HepG2 (cell line): ENCODE data around the gene ASXL3. TPM values are rescaled to one million over a fixed set of nuclear protein-coding genes. Genes with fewer than 3 reads are reported as not detected.

Source experiments
- ATAC-seq: fragments of 200-7000 bp; cut with Tn5 transposase; 3 replicates; pipeline ENCODE4 v1.9.1; 2020; ENCODE audit warnings: mild to moderate bottlenecking, moderate library complexity
- BruUV-seq: library from RNA; stranded (reverse); fragments of 400-500 nt; replicated peaks from 2 replicates; lab custom pipeline; 2021; lab: Mats Ljungman, UMichigan
- CTCF ChIA-PET: fragments of 300-600 bp; formaldehyde crosslinking; extraction: SDS; loops from one replicate; lab custom pipeline; 2021; ENCODE audit warnings: low total read pairs, inconsistent platforms, low intra/inter-chr PET ratio; lab: Yijun Ruan, JAX
- POLR2A ChIA-PET: fragments of 350-600 bp; sonication (Branson Sonifier 250); formaldehyde crosslinking; loops from one replicate; lab custom pipeline; 2020; ENCODE audit warnings: antibody characterized with exemption, inconsistent platforms; lab: Yijun Ruan, JAX
- DNase-seq: peaks from one replicate; pipeline ENCODE4 v3.0.0-alpha.2; 2015; ENCODE audit warnings: low spot score
- FAIRE-seq: peaks from 3 replicates; lab custom pipeline; 2011; peaks lifted over from hg19 to GRCh38; lab: Jason Lieb, UNC
- H2AFZ ChIP-seq: one replicate; pipeline ENCODE4 v1.6.1; 2011; ENCODE audit warnings: low read length, inconsistent platforms
- H3K27ac ChIP-seq: fragments of 300-600 bp; 3 replicates; pipeline ENCODE4 v1.8.0; 2011; ENCODE audit warnings: mixed run types, mild to moderate bottlenecking, mixed read lengths, low read length, inconsistent platforms; ENCODE audit not compliant: insufficient read depth; ENCODE audit errors: extremely low read length
- H3K27me3 ChIP-seq, 2 experiments: fragments of 200-600 bp in 1 of 2; 2 replicates in 1 of 2; 3 replicates in 1 of 2; pipeline versions ENCODE4 v1.6.0 to v1.8.0; 2011; ENCODE audit warnings: low read length in 2 of 2, mild to moderate bottlenecking in 2 of 2, moderate library complexity in 2 of 2, inconsistent platforms in 1 of 2; ENCODE audit not compliant: insufficient read depth in 2 of 2, control insufficient read depth in 1 of 2
- H3K36me3 ChIP-seq, 2 experiments: fragments of 200-600 bp in 1 of 2; replicated peaks in 1 of 2; 2 replicates in 1 of 2; 3 replicates in 1 of 2; pipeline versions ENCODE4 v1.5.1 to v1.8.0; 2011; ENCODE audit warnings: low read length in 2 of 2, inconsistent platforms in 1 of 2; ENCODE audit not compliant: insufficient read depth in 2 of 2, control insufficient read depth in 1 of 2
- H3K4me1 ChIP-seq: 2 replicates; pipeline ENCODE4 v1.5.1; 2012; ENCODE audit warnings: low read length, inconsistent platforms; ENCODE audit not compliant: insufficient read depth
- H3K4me2 ChIP-seq: 2 replicates; pipeline ENCODE4 v1.6.0; 2011; ENCODE audit warnings: low read depth, low read length, inconsistent platforms
- H3K4me3 ChIP-seq, 3 experiments: fragments of 200-600 bp in 1 of 3; sonication (generic), shearing (Covaris generic) in 1 of 3; replicated peaks in 1 of 3; 2 replicates each; pipeline ENCODE4 v1.5.1; 2011 to 2016; ENCODE audit warnings: low read length in 3 of 3, inconsistent platforms in 2 of 3, low read depth in 2 of 3, mild to moderate bottlenecking in 2 of 3, control low read depth in 1 of 3, mixed read lengths in 1 of 3; ENCODE audit not compliant: insufficient read depth in 1 of 3
- H3K79me2 ChIP-seq: one replicate; pipeline ENCODE4 v1.6.1; 2011; ENCODE audit warnings: low read length, inconsistent platforms; ENCODE audit not compliant: insufficient read depth
- H3K9ac ChIP-seq: 2 replicates; pipeline ENCODE4 v1.6.0; 2011; ENCODE audit warnings: mild to moderate bottlenecking, low read depth, low read length, inconsistent platforms; ENCODE audit not compliant: insufficient read depth
- H3K9me3 ChIP-seq: 2 replicates; pipeline ENCODE4 v1.5.1; 2012; ENCODE audit warnings: mild to moderate bottlenecking, low read length
- H4K20me1 ChIP-seq: 2 replicates; pipeline ENCODE4 v1.6.0; 2011; ENCODE audit warnings: inconsistent platforms, mild to moderate bottlenecking, low read length, moderate library complexity; ENCODE audit not compliant: insufficient read depth
- BHLHE40 ChIP-seq: IDR thresholded peaks from 2 replicates; pipeline ENCODE4 v1.6.1; 2011; ENCODE audit warnings: low read length, improper control_type of control experiment
- MAZ ChIP-seq, 2 experiments: sonication (generic) in 1 of 2; formaldehyde crosslinking in 1 of 2; IDR thresholded peaks; 2 replicates each; pipeline versions ENCODE4 v1.5.0 to v1.6.1; 2012 to 2020; ENCODE audit warnings: low read depth in 2 of 2, mild to moderate bottlenecking in 2 of 2, borderline replicate concordance in 1 of 2, improper control_type of control experiment in 1 of 2, low read length in 1 of 2, missing genetic modification reagents in 1 of 2, moderate library complexity in 1 of 2
- MBD4 ChIP-seq: IDR thresholded peaks from 2 replicates; pipeline ENCODE4 v1.6.1; 2012; ENCODE audit warnings: low read length, inconsistent platforms, borderline replicate concordance
- NBN ChIP-seq: fragments of 450-650 bp; conservative IDR thresholded peaks from 2 replicates; pipeline ENCODE4 v1.6.1; 2017
- SP4 ChIP-seq: sonication (generic); formaldehyde crosslinking; IDR thresholded peaks from 2 replicates; pipeline ENCODE4 v1.8.1; 2023; ENCODE audit warnings: mild to moderate bottlenecking, missing genetic modification reagents
- TGIF2 ChIP-seq: IDR thresholded peaks from 2 replicates; pipeline ENCODE4 v1.6.1; 2016; ENCODE audit warnings: control low read depth, missing compliant biosample characterization
- ZNF24 ChIP-seq: fragments of 450-650 bp; IDR thresholded peaks from 2 replicates; pipeline ENCODE4 v1.6.1; 2017; ENCODE audit warnings: antibody characterized with exemption, mild to moderate bottlenecking
- ZNF382 ChIP-seq: sonication (generic); formaldehyde crosslinking; IDR thresholded peaks from 2 replicates; pipeline ENCODE4 v1.5.0; 2020; ENCODE audit warnings: missing genetic modification reagents, mild to moderate bottlenecking, borderline replicate concordance
- ZNF468 ChIP-seq: sonication (generic); formaldehyde crosslinking; IDR thresholded peaks from 2 replicates; pipeline ENCODE4 v1.8.0; 2022; ENCODE audit warnings: mild to moderate bottlenecking, moderate library complexity, missing genetic modification reagents
- ZNF574 ChIP-seq: sonication (generic); formaldehyde crosslinking; IDR thresholded peaks from 2 replicates; pipeline ENCODE4 v1.4.0; 2020; ENCODE audit warnings: missing genetic modification reagents
- WGBS: methylation state at CpG from one replicate; pipeline ENCODE4 v1.1.6; 2017; ENCODE audit warnings: low lambda C conversion rate; 5-methylcytosine and 5-hydroxymethylcytosine counted together
- in situ Hi-C: cut with HindIII; loops from 2 replicates; pipeline ENCODE4 v1.10.0; 2017; ENCODE audit warnings: low pct_unique_long_range_greater_than_20kb; ENCODE audit not compliant: extremely low pct_ligation_motif_present
- intact Hi-C: fragments of 100-400 bp; cut with micrococcal nuclease; formaldehyde crosslinking; loops from one replicate; pipeline ENCODE4 v1.10.0; 2022; ENCODE audit not compliant: unreplicated experiment
- polyA plus RNA-seq, 8 experiments: library from polyadenylated mRNA; depleted of rRNA in 3 of 8; stranded (reverse) in 7 of 8; unstranded in 1 of 8; fragments of >200 nt; fragmentation: Illumina TruSeq in 4 of 8; extraction: Trizol in 4 of 8; gene quantifications; 2 replicates each; pipeline versions ENCODE4 v1.2.1 to v1.2.3, GENCODE V29; 2011 to 2016; ENCODE audit warnings: low read depth in 4 of 8, missing spikeins in 1 of 8, mixed read lengths in 1 of 8; ENCODE audit not compliant: insufficient read depth in 1 of 8
- total RNA-seq, 5 experiments: library from RNA; depleted of rRNA; stranded (reverse); fragments of >200 nt; fragmentation: Illumina TruSeq; extraction: Trizol; gene quantifications; 2 replicates each; pipeline ENCODE4 v1.2.3, GENCODE V29; 2016; ENCODE audit warnings: low read depth in 1 of 5
- TF ChIP-seq, protein P1 (sequence below): sonication (generic); formaldehyde crosslinking; IDR thresholded peaks from 2 replicates; pipeline ENCODE4 v1.9.0; 2021; ENCODE audit warnings: mild to moderate bottlenecking, missing genetic modification reagents
- TF ChIP-seq, protein P2 (sequence below): sonication (generic); formaldehyde crosslinking; IDR thresholded peaks from 2 replicates; pipeline ENCODE4 v1.8.0; 2022; ENCODE audit warnings: mild to moderate bottlenecking, missing genetic modification reagents, moderate library complexity

The ASXL3 gene
- total and polyA plus RNA-seq, 2 of the 13 experiments (the other 11 are each of a cell fraction or from before 2014, with no cell fraction given): not detected

GRCh38 chr18:33578518-33579348, 714 bp downstream of the ASXL3 start:
- Histone ChIP-seq H3K36me3 (no peaks in the 10 kb centered on the region), H4K20me1 (no peaks in the 10 kb centered on the region), H3K4me2 (peak overlapping the region; percentile 55), H3K9me3 (no peaks in the 10 kb centered on the region), H2AFZ (no peak overlapping the region), H3K4me1 (peaks cover 12% of the 10 kb centered on the region), H3K4me3 (peak overlapping the region; percentile 36 to 56 (median 42); a peak in 5 of 6 replicates), H3K9ac (no peak overlapping the region), H3K27me3 (peaks cover 4 to 20% of the 10 kb centered on the region in 2 experiments), H3K27ac (no peak overlapping the region), H3K79me2 (no peaks in the 10 kb centered on the region)
- ChIA-PET POLR2A (no interaction called here), CTCF (no interaction called here)
- in situ Hi-C loops (no loop called here), intact Hi-C loops (no loop called here)
- peak; percentile 90 for ATAC-seq
- 8% methylated on average over 12 of the region's 80 CpGs for WGBS
- no peak for FAIRE-seq
- BruUV-seq: no TSS peak
- DNase-seq: peak; percentile 1
- TF ChIP-seq ZNF574 (CRISPR knock-in tag): 0 out of 2 replicates have a peak, but pooled peaks have one; percentile 14
- TF ChIP-seq ZNF24: no peak
- TF ChIP-seq ZNF468 (CRISPR knock-in tag): no peak
- TF ChIP-seq SP4: no peak
- TF ChIP-seq, protein P1, sequence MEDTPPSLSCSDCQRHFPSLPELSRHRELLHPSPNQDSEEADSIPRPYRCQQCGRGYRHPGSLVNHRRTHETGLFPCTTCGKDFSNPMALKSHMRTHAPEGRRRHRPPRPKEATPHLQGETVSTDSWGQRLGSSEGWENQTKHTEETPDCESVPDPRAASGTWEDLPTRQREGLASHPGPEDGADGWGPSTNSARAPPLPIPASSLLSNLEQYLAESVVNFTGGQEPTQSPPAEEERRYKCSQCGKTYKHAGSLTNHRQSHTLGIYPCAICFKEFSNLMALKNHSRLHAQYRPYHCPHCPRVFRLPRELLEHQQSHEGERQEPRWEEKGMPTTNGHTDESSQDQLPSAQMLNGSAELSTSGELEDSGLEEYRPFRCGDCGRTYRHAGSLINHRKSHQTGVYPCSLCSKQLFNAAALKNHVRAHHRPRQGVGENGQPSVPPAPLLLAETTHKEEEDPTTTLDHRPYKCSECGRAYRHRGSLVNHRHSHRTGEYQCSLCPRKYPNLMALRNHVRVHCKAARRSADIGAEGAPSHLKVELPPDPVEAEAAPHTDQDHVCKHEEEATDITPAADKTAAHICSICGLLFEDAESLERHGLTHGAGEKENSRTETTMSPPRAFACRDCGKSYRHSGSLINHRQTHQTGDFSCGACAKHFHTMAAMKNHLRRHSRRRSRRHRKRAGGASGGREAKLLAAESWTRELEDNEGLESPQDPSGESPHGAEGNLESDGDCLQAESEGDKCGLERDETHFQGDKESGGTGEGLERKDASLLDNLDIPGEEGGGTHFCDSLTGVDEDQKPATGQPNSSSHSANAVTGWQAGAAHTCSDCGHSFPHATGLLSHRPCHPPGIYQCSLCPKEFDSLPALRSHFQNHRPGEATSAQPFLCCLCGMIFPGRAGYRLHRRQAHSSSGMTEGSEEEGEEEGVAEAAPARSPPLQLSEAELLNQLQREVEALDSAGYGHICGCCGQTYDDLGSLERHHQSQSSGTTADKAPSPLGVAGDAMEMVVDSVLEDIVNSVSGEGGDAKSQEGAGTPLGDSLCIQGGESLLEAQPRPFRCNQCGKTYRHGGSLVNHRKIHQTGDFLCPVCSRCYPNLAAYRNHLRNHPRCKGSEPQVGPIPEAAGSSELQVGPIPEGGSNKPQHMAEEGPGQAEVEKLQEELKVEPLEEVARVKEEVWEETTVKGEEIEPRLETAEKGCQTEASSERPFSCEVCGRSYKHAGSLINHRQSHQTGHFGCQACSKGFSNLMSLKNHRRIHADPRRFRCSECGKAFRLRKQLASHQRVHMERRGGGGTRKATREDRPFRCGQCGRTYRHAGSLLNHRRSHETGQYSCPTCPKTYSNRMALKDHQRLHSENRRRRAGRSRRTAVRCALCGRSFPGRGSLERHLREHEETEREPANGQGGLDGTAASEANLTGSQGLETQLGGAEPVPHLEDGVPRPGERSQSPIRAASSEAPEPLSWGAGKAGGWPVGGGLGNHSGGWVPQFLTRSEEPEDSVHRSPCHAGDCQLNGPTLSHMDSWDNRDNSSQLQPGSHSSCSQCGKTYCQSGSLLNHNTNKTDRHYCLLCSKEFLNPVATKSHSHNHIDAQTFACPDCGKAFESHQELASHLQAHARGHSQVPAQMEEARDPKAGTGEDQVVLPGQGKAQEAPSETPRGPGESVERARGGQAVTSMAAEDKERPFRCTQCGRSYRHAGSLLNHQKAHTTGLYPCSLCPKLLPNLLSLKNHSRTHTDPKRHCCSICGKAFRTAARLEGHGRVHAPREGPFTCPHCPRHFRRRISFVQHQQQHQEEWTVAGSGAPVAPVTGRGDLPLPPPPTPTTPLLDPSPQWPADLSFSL: peak; percentile 81
- no peak for TF ChIP-seq NBN
- TF ChIP-seq MBD4: no peak
- TF ChIP-seq ZNF382 (CRISPR knock-in tag): no peak
- TF ChIP-seq, protein P2, sequence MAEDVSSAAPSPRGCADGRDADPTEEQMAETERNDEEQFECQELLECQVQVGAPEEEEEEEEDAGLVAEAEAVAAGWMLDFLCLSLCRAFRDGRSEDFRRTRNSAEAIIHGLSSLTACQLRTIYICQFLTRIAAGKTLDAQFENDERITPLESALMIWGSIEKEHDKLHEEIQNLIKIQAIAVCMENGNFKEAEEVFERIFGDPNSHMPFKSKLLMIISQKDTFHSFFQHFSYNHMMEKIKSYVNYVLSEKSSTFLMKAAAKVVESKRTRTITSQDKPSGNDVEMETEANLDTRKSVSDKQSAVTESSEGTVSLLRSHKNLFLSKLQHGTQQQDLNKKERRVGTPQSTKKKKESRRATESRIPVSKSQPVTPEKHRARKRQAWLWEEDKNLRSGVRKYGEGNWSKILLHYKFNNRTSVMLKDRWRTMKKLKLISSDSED (CRISPR knock-in tag): no peak
- no peak for TF ChIP-seq TGIF2
- peak; percentile 17; the same call in 1 of the 2 replicates for TF ChIP-seq BHLHE40
- peak; percentile 67; the same call in 1 of the 2 replicates for TF ChIP-seq MAZ (IDR thresholded peaks at IDR 0.05; ENCODE audit: borderline replicate concordance, low read depth, low read length)
- TF ChIP-seq MAZ (CRISPR knock-in tag; IDR thresholded peaks at IDR 0.05; ENCODE audit: low read depth): no peak
